ENCODE measurements around the gene AUTS2.

Gene AUTS2

GRCh38 chr7:69598081-69598486, at the start of gene AUTS2:
Gene AUTS2 (plus strand): TSS chr7:69598475. CDS start chr7:69599654, 1,179 bp downstream.
- DNase-seq: peak; percentile 74

GRCh38 chr7:69550991-69551390, 47.3 kb upstream of the AUTS2 start:
- DNase-seq: no peak

- no peak for DNase-seq
Measured at GRCh38 chr7:69553190-69553589, 45.1 kb upstream of the AUTS2 start.

GRCh38 chr7:69561266-69561960, 36.9 kb upstream of the AUTS2 start:
- no peak for DNase-seq

- peak; percentile 29 for DNase-seq
Measured at GRCh38 chr7:69564454-69565417, 33.5 kb upstream of the AUTS2 start.

- DNase-seq: no peak
Measured at GRCh38 chr7:69567800-69568199, 30.5 kb upstream of the AUTS2 start.

GRCh38 chr7:69568266-69568665, 30.0 kb upstream of the AUTS2 start:
- DNase-seq: no peak

- no peak for DNase-seq
Measured at GRCh38 chr7:69575651-69576050, 22.6 kb upstream of the AUTS2 start.

- no peak for DNase-seq
Measured at GRCh38 chr7:69577221-69577620, 21.1 kb upstream of the AUTS2 start.

GRCh38 chr7:69585169-69585568, 13.1 kb upstream of the AUTS2 start:
- DNase-seq: no peak

GRCh38 chr7:69586321-69586720, 12.0 kb upstream of the AUTS2 start:
- DNase-seq: no peak

- DNase-seq: no peak
Measured at GRCh38 chr7:69588773-69589172, 9.5 kb upstream of the AUTS2 start.

- no peak for DNase-seq
Measured at GRCh38 chr7:69591805-69592204, 6.5 kb upstream of the AUTS2 start.

GRCh38 chr7:69593511-69593910, 4.8 kb upstream of the AUTS2 start:
- no peak for DNase-seq

GRCh38 chr7:69595415-69595814, 2.9 kb upstream of the AUTS2 start:
- no peak for DNase-seq

GRCh38 chr7:69596056-69596455, 2.2 kb upstream of the AUTS2 start:
- no peak for DNase-seq

- DNase-seq: no peak
Measured at GRCh38 chr7:69596723-69597277, 1.5 kb upstream of the AUTS2 start.

- no peak for DNase-seq
Measured at GRCh38 chr7:69597278-69598076, 798 bp upstream of the AUTS2 start.

GRCh38 chr7:69598487-69599285, 411 bp downstream of the AUTS2 start:
- DNase-seq: no peak

- DNase-seq: no peak
Measured at GRCh38 chr7:69599286-69599954, 1.1 kb downstream of the AUTS2 start.

- no peak for DNase-seq
Measured at GRCh38 chr7:69599955-69600709, 1.9 kb downstream of the AUTS2 start.

Data from NCI-H510A (cell line).